ENCODE data around the gene NR3C1.

NR3C1 gene

DNA sequence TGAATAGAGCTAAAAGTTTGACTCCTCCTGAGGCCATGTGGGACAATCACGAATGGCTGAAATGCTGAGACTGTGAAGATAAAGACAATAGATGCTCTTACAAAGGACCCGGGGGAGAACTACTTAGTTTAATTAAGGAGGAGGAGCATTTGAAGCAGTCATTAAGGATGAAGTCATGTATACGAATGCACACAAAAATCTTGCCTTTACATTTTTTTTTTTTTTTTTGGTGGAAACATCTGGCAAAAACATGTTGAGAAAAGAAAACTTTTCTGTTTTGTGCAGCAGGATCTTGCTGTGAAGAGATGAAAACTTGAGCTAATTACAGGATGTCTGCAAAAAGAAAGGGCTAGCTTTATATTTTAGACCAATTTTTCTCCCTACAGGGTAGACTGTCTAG is 42.3 kb upstream of the NR3C1 start:
- H3K27me3 ChIP-seq, result no peaks in the 10 kb centered on the region
- TF ChIP-seq, protein P1, sequence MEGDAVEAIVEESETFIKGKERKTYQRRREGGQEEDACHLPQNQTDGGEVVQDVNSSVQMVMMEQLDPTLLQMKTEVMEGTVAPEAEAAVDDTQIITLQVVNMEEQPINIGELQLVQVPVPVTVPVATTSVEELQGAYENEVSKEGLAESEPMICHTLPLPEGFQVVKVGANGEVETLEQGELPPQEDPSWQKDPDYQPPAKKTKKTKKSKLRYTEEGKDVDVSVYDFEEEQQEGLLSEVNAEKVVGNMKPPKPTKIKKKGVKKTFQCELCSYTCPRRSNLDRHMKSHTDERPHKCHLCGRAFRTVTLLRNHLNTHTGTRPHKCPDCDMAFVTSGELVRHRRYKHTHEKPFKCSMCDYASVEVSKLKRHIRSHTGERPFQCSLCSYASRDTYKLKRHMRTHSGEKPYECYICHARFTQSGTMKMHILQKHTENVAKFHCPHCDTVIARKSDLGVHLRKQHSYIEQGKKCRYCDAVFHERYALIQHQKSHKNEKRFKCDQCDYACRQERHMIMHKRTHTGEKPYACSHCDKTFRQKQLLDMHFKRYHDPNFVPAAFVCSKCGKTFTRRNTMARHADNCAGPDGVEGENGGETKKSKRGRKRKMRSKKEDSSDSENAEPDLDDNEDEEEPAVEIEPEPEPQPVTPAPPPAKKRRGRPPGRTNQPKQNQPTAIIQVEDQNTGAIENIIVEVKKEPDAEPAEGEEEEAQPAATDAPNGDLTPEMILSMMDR (IDR thresholded peaks at IDR 0.05), result no peak
- no peaks in the 10 kb centered on the region for H3K4me1 ChIP-seq
- intact Hi-C loops (cut with DNase I; ENCODE audit: low total_unique reads), result no loop called here
- H3K27ac ChIP-seq, result no peak overlapping the region
- no peaks in the 10 kb centered on the region for H3K36me3 ChIP-seq
- H3K4me3 ChIP-seq, result no peak overlapping the region
- DNase-seq, result no peak
- H3K9me3 ChIP-seq, result no peaks in the 10 kb centered on the region

DNA sequence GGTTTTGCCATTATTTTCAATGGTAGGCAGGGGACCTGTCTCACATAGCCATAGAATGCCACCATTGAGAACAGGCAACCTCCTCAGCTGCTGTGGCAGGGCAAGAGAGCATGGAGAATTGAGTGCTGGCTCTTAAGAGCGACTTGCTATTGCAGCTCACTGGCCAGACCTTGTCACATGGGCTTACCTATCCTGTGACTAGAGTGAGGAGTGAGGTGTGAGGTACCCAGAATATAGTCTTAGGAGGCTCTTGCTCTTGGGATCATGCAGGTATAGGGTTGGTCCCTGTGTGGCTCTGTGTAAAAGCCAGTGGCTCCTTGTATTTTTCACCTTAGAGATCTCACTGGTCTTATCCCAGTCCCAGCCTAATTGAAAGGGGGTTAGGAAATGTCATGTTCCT is 39.8 kb upstream of the NR3C1 start:
- H3K9me3 ChIP-seq, result no peaks in the 10 kb centered on the region
- TF ChIP-seq, protein P1 (IDR thresholded peaks at IDR 0.05), result no peak
- no peak overlapping the region for H3K27ac ChIP-seq
- H3K27me3 ChIP-seq, result no peaks in the 10 kb centered on the region
- no peak for DNase-seq
- no peaks in the 10 kb centered on the region for H3K4me1 ChIP-seq
- no peaks in the 10 kb centered on the region for H3K36me3 ChIP-seq
- no peak overlapping the region for H3K4me3 ChIP-seq
- intact Hi-C loops (cut with DNase I; ENCODE audit: low total_unique reads), result no loop called here

DNA sequence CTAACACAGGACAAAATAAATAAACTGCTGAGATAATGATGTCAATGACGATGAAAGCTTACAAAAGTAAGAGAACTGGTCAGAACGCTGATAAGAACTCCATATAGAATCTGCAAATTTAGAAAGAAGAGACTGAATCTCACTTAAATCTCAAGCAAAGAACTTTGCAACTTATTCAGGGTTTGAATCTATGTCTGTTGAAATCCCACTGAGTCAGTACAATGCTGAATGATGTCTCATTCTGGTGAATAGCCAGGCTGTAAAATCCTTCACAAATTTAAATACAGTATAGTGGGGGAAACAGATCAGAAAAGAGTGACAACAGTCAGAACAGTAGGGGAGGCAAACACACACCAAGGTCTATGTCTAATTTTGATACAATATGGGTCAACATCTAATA is 38.9 kb upstream of the NR3C1 start:
- TF ChIP-seq, protein P1 (IDR thresholded peaks at IDR 0.05), result no peak
- intact Hi-C loops (cut with DNase I; ENCODE audit: low total_unique reads), result no loop called here
- H3K36me3 ChIP-seq, result no peaks in the 10 kb centered on the region
- no peak for DNase-seq
- no peaks in the 10 kb centered on the region for H3K4me1 ChIP-seq
- no peak overlapping the region for H3K4me3 ChIP-seq
- no peaks in the 10 kb centered on the region for H3K9me3 ChIP-seq
- no peak overlapping the region for H3K27ac ChIP-seq
- H3K27me3 ChIP-seq, result no peaks in the 10 kb centered on the region

DNA sequence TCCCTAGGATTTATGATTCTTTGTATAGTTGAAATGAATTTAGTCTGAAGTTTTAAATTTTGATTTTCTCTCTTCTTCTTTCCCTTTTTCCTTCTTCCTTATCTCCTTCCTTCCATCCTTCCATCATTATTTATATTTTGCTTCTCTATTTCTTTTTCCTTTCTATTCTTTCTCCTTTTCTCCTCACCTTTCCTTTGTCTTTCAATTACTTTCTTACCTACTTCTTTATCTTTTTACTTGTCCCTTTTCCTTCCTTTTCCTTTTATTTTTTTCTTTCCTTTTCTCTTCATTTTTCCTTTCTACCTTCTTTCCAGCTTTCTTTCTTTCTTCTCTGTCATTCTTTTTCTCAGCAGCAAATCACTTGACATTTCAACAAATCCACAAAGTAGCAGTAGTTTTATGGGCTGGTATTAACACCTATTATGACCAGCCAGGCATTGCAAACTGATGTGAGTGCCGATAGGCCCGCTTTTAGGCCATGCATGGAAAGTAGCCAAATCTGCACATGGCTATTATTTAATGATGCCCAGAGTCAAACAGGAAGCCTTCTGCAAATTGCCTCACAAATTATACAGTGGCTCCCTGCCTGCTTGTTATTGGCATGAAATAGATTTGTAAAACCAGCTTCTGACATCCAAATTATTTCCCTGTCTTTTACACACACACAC is 37.1 kb upstream of the NR3C1 start:
- H3K27ac ChIP-seq, result no peak overlapping the region
- no peaks in the 10 kb centered on the region for H3K36me3 ChIP-seq
- no peaks in the 10 kb centered on the region for H3K9me3 ChIP-seq
- intact Hi-C loops (cut with DNase I; ENCODE audit: low total_unique reads), result no loop called here
- H3K4me1 ChIP-seq, result no peaks in the 10 kb centered on the region
- no peaks in the 10 kb centered on the region for H3K27me3 ChIP-seq
- DNase-seq, result no peak
- TF ChIP-seq, protein P1 (IDR thresholded peaks at IDR 0.05), result no peak
- no peak overlapping the region for H3K4me3 ChIP-seq

DNA sequence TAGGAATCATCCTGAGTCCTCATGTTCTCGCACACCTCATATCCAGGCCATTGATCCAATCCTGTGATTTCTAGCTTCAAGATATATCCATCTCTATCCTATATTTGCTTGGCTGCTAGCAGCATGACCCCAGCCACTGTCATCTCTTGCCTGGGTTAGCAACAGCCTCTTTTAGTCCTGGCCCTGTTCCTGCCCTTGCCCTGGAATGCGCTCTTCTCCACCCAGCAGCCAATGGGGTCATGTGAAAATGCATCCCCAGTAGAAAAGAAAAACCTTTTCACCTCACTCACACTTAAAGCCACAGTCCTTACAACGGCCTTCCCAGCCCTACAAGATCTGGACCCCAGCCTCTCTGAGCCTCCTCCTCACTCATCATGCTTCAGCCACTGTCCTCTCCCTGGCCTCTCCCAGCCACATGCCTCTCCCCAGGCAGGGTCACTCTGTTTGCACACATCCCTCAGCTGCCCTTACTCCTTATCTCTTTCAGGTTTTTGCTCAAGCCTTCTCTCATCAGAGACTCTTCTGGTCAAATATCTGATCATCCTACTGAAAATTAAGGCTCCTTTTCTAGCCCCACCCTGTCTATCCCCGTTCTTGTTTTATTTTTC is 34.3 kb upstream of the NR3C1 start:
- no peaks in the 10 kb centered on the region for H3K27me3 ChIP-seq
- no peak for DNase-seq
- TF ChIP-seq, protein P1 (IDR thresholded peaks at IDR 0.05), result no peak
- H3K36me3 ChIP-seq, result no peaks in the 10 kb centered on the region
- no peak overlapping the region for H3K4me3 ChIP-seq
- no peaks in the 10 kb centered on the region for H3K4me1 ChIP-seq
- no peak overlapping the region for H3K27ac ChIP-seq
- H3K9me3 ChIP-seq, result no peaks in the 10 kb centered on the region
- intact Hi-C loops (cut with DNase I; ENCODE audit: low total_unique reads), result no loop called here

Measured in tibial artery (tissue), 4 donors.